HEK293T (cell line): Measurements from ENCODE around the gene RELCH.

ENCODE experiments used
- CTCF ChIA-PET: fragments of 350-600 bp; formaldehyde crosslinking; extraction: SDS; loops from one replicate; lab custom pipeline; 2021; ENCODE audit warnings: antibody characterized with exemption, inconsistent platforms; lab: Yijun Ruan, JAX
- POLR2A ChIA-PET: fragments of 350-600 bp; formaldehyde crosslinking; extraction: SDS; loops from one replicate; lab custom pipeline; 2020; ENCODE audit warnings: antibody characterized with exemption, inconsistent platforms; lab: Yijun Ruan, JAX
- DNase-seq: peaks from one replicate; pipeline ENCODE4 v3.0.0; 2012; ENCODE audit warnings: mixed read lengths; ENCODE audit errors: extremely low spot score
- ARNT ChIP-seq: fragments of 450-650 bp; IDR thresholded peaks from 2 replicates; pipeline ENCODE4 v1.6.1; 2017; ENCODE audit warnings: mild to moderate bottlenecking
- BHLHE40 ChIP-seq: fragments of 450-650 bp; IDR thresholded peaks from 2 replicates; pipeline ENCODE4 v1.6.1; 2016; ENCODE audit warnings: mild to moderate bottlenecking, moderate library complexity, borderline replicate concordance
- CTBP1 ChIP-seq: fragments of 450-650 bp; IDR thresholded peaks from 2 replicates; pipeline ENCODE4 v1.6.1; 2016; ENCODE audit warnings: borderline replicate concordance
- ELF4 ChIP-seq: fragments of 450-650 bp; IDR thresholded peaks from 2 replicates; pipeline ENCODE4 v1.6.1; 2017; ENCODE audit warnings: antibody characterized with exemption
- FOXA1 ChIP-seq: fragments of 450-650 bp; IDR thresholded peaks from 2 replicates; pipeline ENCODE4 v1.6.1; 2016; ENCODE audit warnings: mild to moderate bottlenecking
- FOXK2 ChIP-seq: fragments of 450-650 bp; IDR thresholded peaks from 2 replicates; pipeline ENCODE4 v1.6.1; 2016; ENCODE audit warnings: mild to moderate bottlenecking
- FOXM1 ChIP-seq: fragments of 450-650 bp; IDR thresholded peaks from 2 replicates; pipeline ENCODE4 v1.6.1; 2017; ENCODE audit warnings: mild to moderate bottlenecking, borderline replicate concordance
- HDGF ChIP-seq: fragments of 450-650 bp; IDR thresholded peaks from 2 replicates; pipeline ENCODE4 v1.6.1; 2017; ENCODE audit warnings: antibody characterized with exemption, borderline replicate concordance
- L3MBTL2 ChIP-seq: fragments of 450-650 bp; conservative IDR thresholded peaks from 2 replicates; pipeline ENCODE4 v1.6.1; 2016; ENCODE audit warnings: mild to moderate bottlenecking
- LEF1 ChIP-seq: fragments of 450-650 bp; IDR thresholded peaks from 2 replicates; pipeline ENCODE4 v1.6.1; 2017; ENCODE audit warnings: mild to moderate bottlenecking, borderline replicate concordance
- NFRKB ChIP-seq: fragments of 450-650 bp; IDR thresholded peaks from 2 replicates; pipeline ENCODE4 v1.6.1; 2016; ENCODE audit warnings: mild to moderate bottlenecking, moderate library complexity
- SP1 ChIP-seq: fragments of 450-650 bp; IDR thresholded peaks from 2 replicates; pipeline ENCODE4 v1.6.1; 2017
- SUZ12 ChIP-seq: fragments of 450-650 bp; IDR thresholded peaks from 2 replicates; pipeline ENCODE4 v1.6.1; 2016; ENCODE audit warnings: mild to moderate bottlenecking
- TARDBP ChIP-seq: fragments of 450-650 bp; IDR thresholded peaks from 2 replicates; pipeline ENCODE4 v1.6.1; 2016
- ZNF384 ChIP-seq: fragments of 450-650 bp; IDR thresholded peaks from 2 replicates; pipeline ENCODE4 v1.6.1; 2016
- TF ChIP-seq, protein P1 (sequence below): fragments of 450-650 bp; IDR thresholded peaks from 2 replicates; pipeline ENCODE4 v1.6.1; 2016

The RELCH gene

DNA sequence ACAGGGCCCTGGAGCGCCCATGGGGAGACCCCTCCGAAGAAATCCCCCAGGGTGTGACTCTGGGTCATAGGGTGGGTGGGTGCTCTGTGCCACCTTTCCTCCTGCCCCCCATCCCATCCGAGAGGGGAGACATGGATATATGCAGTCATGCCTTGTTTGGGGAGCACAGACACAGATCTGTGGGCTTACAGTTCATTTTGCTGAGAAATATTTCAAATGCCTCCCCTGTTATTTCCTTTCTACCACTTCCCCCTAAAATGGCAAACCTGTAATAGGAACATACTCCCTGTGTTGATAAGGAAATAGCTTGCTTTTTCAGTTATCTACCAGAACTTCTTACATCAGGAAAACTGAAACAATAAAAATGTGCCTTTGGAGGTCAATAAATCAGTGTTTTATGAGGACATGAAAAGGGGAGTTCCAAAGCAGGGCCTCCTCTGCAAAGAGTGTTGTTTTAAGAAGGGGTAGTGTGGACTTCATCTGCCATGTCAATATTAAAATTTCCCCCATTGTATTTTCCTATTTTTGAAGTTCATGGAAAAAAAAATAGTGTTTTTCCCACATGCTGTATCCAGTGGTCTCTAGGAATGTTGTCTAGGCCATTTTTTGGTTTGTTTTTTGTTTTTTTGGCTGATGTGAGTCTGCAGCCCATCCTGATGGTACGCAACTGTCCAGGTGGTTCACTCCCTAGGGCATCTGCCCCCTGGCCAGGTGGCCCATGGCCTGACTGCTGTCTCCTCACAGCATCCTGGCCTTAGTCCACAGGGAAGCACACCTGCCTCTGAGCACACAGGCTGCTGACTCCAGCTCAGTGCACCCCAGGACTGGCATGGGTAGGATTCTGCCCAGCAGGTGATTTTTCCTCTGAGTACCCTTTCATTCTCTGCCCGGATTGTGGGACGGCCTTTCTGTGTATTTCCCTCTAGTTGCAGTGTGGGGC, 141.8 kb downstream of the RELCH start:
- ChIA-PET CTCF (interaction anchor here (0.9 kb wide), 1 partner anchor 14 kb away, joined by 3 read pairs; no protein-coding TSS in a partner anchor), POLR2A (no interaction called here)
- DNase-seq: no peak
- TF ChIP-seq HDGF: no peak
- TF ChIP-seq, protein P1, sequence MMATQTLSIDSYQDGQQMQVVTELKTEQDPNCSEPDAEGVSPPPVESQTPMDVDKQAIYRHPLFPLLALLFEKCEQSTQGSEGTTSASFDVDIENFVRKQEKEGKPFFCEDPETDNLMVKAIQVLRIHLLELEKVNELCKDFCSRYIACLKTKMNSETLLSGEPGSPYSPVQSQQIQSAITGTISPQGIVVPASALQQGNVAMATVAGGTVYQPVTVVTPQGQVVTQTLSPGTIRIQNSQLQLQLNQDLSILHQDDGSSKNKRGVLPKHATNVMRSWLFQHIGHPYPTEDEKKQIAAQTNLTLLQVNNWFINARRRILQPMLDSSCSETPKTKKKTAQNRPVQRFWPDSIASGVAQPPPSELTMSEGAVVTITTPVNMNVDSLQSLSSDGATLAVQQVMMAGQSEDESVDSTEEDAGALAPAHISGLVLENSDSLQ: peak; percentile 72

DNA sequence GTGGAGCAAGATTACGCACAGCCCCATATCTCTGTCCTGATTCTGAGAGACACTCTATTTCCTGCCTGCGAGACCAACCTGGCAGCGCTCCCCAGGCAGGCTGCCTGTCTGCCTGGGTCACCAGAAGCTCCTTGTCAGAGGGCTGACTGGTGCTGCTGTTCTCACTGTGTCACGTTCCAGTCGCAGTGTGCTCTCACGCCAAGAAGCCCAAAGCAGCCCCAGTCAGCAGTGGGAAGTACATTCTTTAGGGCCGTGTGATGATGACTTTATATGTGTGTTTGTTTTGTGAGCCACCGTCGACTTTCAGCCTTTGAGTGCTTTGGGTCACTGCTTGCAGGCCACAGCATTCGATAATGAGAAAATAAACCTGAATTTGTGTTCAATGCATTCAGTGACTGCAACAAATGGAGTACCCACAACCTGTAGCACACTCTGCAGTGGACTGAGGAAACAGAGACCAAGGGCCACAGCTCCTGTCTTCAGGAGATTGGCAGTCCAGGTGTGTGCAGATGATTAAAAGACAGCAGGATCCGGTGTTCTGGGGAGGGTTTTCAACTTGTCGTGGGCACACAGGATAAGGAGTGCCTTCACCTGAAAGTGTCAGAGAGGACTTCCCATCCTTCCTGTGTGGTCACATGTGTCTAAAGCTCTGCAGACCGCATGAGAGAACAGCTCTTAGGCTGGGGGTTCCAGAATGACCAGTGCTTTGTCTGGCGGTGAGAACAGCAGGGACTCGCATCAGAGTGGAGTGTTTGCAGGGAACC, 142.8 kb downstream of the RELCH start:
- TF ChIP-seq BHLHE40: no peak
- TF ChIP-seq ARNT: no peak
- no peak for TF ChIP-seq FOXK2
- TF ChIP-seq ZNF384: no peak
- no peak for TF ChIP-seq FOXA1
- no peak for TF ChIP-seq LEF1
- TF ChIP-seq L3MBTL2: no peak
- no peak for TF ChIP-seq SP1
- no peak for TF ChIP-seq CTBP1
- TF ChIP-seq TARDBP: no peak
- ChIA-PET CTCF (interaction anchor here (0.6 to 0.9 kb wide), 2 partner anchors 13 to 23 kb away, joined by 3 read pairs; no protein-coding TSS in a partner anchor), POLR2A (no interaction called here)
- no peak for DNase-seq

DNA sequence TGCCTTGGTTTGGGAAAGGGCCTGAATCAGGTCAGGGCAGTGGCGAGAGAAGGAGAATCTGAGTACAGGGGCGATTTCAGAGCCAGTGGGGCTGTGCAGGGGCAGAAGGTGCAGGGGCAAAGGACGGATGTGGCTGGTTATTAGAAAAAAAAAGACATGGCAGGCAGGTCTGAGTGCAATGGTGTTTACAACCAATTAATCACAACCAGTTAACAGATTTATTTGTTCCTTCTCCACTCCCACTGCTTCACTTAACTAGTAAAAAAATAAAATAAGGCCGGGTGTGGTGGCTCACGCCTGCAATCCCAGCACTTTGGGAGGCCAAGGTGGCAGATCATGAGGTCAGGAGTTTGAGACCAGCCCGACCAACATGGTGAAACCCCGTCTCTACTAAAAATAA, 143.6 kb downstream of the RELCH start:
- no peak for DNase-seq
- CTCF ChIA-PET: interaction anchor here (0.6 kb wide), 1 partner anchor 23 kb away, joined by 3 read pairs; no protein-coding TSS in a partner anchor
- POLR2A ChIA-PET: no interaction called here
- TF ChIP-seq, protein P1: peak; percentile 52; the same call in 1 of the 2 replicates
- TF ChIP-seq FOXA1 (no peak), HDGF (no peak), ELF4 (no peak), NFRKB (no peak)

DNA sequence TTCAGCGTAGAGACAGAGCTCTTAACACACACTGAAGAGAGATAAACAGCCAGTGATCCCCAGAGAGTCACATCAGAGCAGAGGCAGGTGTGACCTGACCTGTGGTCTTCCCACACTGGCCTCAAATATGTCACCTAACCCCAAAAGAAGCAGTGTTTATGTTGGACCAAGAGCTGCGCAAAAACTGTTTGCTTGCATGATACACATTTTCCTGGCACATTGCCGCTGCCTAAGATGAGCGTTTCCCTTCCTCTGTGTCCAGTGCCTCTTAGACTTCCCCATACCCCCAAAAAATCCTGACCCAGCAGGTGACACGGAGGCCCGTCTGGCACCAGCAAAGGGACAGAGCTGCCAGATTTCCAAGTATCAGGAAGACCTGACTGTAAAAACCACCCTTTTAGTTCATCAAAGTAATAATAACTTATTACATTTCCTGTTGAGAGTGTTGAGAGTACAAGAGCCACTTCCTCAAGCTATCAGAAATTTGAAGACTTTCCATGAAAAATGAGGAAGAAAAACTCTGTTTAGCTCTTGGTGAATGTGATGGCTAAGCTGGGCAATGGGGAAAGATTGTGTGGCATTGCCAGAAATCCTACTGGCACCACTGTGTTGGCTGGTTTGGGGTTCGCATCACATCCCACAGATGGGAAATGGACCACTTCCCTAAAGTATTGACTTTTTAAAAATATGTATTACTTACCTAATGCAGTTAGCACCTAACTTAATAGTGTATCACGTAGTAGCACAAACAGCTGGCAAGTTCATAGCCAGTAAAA, 144.7 kb downstream of the RELCH start:
- ChIA-PET CTCF (no interaction called here), POLR2A (interaction anchor here (0.6 kb wide), 1 partner anchor 656 kb away, joined by 3 read pairs; no protein-coding TSS in a partner anchor)
- no peak for DNase-seq
- no peak for TF ChIP-seq BHLHE40
- TF ChIP-seq ZNF384: no peak
- TF ChIP-seq HDGF: no peak
- no peak for TF ChIP-seq FOXA1
- no peak for TF ChIP-seq FOXM1
- TF ChIP-seq ELF4: no peak
- TF ChIP-seq, protein P1: no peak
- no peak for TF ChIP-seq TARDBP
- TF ChIP-seq SP1: no peak
- TF ChIP-seq CTBP1: no peak
- TF ChIP-seq L3MBTL2: no peak
- no peak for TF ChIP-seq SUZ12

DNA sequence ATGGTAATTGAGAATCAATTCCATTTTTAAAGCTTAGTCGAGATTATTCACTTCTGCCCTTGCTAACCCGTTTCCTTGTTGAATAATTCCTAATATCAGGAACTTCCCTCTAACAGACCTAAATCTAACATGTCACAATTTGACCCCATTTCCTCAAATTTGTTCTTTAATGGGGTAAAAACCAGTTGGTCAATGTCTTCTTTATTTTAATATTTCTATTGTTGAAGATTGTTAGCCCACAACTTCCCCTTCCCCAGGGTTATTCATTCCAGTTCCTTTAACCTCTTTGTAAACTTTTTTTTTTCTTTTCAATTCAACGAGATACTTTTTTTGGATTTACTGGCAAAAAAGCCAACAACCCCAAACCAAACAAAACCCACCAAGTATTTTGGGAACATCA, 145.4 kb downstream of the RELCH start:
- ChIA-PET CTCF (no interaction called here), POLR2A (interaction anchor here (0.6 kb wide), 1 partner anchor 655 kb away, joined by 3 read pairs; no protein-coding TSS in a partner anchor)
- TF ChIP-seq, protein P1: no peak
- no peak for TF ChIP-seq BHLHE40
- TF ChIP-seq FOXK2: no peak
- no peak for TF ChIP-seq NFRKB
- no peak for TF ChIP-seq ZNF384
- TF ChIP-seq FOXA1: no peak
- no peak for TF ChIP-seq HDGF
- no peak for TF ChIP-seq FOXM1
- no peak for TF ChIP-seq L3MBTL2
- TF ChIP-seq CTBP1: no peak
- TF ChIP-seq TARDBP: no peak
- TF ChIP-seq ARNT: no peak
- no peak for TF ChIP-seq LEF1
- TF ChIP-seq SUZ12: no peak
- no peak for DNase-seq
